NB4 (cell line): Measurements from ENCODE around the gene INSR.

ENCODE experiments used
- DNase-seq: peaks from one replicate; pipeline ENCODE4 v3.0.0; 2010; ENCODE audit warnings: low read depth
- H3K4me3 ChIP-seq: one replicate; pipeline ENCODE4 v1.5.1; 2011; ENCODE audit warnings: mild to moderate bottlenecking, low read depth, low read length, moderate library complexity
- MYC ChIP-seq: IDR thresholded peaks from 2 replicates; pipeline ENCODE4 v1.6.1; 2011; ENCODE audit warnings: low read depth, low read length
- POLR2A ChIP-seq: IDR thresholded peaks from 2 replicates; pipeline ENCODE4 v1.6.1; 2011; ENCODE audit warnings: mild to moderate bottlenecking; ENCODE audit not compliant: insufficient read length; ENCODE audit errors: extremely low read depth
- TF ChIP-seq, protein P1 (sequence below): IDR thresholded peaks from one replicate; pipeline ENCODE4 v1.5.1; 2012; ENCODE audit warnings: low read depth, low read length
- TF ChIP-seq, protein P2 (sequence below): IDR thresholded peaks from 2 replicates; pipeline ENCODE4 v1.6.1; 2011; ENCODE audit warnings: low read depth, low read length

INSR gene

DNA sequence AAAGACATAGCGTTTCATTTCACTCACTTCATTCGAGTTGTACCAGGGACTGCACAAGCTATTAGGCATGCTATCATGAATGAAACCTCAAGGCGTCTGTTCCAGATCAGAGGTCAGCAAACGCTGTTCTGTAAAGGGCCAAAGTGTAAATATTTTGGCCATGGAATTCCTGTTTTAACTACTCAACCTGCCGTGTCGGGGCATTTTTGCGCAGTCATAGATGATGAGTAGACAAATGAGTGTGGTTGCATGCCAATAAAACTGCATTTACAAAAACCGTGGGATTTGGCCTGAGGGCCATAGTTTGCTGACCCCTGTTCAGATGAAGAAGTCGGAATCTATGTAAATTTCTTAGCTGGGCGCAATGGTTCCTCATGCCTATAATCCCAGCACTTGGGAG lies 6.5 kb downstream of the INSR start:
- H3K4me3 ChIP-seq = no peak overlapping the region
- TF ChIP-seq, protein P1, sequence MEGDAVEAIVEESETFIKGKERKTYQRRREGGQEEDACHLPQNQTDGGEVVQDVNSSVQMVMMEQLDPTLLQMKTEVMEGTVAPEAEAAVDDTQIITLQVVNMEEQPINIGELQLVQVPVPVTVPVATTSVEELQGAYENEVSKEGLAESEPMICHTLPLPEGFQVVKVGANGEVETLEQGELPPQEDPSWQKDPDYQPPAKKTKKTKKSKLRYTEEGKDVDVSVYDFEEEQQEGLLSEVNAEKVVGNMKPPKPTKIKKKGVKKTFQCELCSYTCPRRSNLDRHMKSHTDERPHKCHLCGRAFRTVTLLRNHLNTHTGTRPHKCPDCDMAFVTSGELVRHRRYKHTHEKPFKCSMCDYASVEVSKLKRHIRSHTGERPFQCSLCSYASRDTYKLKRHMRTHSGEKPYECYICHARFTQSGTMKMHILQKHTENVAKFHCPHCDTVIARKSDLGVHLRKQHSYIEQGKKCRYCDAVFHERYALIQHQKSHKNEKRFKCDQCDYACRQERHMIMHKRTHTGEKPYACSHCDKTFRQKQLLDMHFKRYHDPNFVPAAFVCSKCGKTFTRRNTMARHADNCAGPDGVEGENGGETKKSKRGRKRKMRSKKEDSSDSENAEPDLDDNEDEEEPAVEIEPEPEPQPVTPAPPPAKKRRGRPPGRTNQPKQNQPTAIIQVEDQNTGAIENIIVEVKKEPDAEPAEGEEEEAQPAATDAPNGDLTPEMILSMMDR = no peak
- TF ChIP-seq, protein P2, sequence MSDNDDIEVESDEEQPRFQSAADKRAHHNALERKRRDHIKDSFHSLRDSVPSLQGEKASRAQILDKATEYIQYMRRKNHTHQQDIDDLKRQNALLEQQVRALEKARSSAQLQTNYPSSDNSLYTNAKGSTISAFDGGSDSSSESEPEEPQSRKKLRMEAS = no peak
- TF ChIP-seq POLR2A = no peak
- no peak for TF ChIP-seq MYC
- DNase-seq = no peak

DNA sequence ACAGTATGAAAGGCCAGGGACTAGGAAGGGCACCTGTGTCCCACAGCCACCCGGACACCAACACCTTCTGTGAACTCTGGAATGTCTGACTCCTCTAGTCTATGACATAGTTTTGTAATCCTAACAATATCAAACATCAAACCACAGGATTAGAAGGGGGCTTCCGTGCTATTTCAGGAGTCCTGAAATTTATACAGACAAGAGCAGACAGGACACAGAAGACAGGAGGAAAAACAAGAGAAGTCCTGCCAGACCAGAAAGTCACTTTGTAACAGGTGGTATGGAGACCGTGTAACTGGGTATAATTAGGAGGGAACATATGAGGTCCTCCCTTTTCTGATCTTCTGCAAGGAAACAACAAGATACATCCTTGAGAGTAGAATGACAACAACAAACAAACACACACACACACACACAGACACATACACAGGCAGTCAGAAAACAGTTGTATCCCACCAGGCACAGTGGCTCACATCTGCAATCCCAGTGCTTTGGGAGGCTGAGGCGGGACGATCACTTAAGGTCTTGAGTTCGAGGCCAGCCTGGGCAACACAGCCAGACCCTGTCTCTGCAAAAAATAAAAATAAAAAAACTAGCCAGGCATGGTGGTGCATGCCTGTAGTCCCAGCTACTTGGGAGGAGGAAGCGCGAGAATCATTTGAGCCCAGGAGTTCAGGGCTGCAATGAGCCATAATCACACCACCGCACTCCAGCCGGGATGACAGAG lies 13.1 kb downstream of the INSR start:
- no peak for DNase-seq
- H3K4me3 ChIP-seq = no peak overlapping the region
- TF ChIP-seq, protein P2 = no peak
- TF ChIP-seq, protein P1 = no peak
- no peak for TF ChIP-seq MYC
- TF ChIP-seq POLR2A = no peak

DNA sequence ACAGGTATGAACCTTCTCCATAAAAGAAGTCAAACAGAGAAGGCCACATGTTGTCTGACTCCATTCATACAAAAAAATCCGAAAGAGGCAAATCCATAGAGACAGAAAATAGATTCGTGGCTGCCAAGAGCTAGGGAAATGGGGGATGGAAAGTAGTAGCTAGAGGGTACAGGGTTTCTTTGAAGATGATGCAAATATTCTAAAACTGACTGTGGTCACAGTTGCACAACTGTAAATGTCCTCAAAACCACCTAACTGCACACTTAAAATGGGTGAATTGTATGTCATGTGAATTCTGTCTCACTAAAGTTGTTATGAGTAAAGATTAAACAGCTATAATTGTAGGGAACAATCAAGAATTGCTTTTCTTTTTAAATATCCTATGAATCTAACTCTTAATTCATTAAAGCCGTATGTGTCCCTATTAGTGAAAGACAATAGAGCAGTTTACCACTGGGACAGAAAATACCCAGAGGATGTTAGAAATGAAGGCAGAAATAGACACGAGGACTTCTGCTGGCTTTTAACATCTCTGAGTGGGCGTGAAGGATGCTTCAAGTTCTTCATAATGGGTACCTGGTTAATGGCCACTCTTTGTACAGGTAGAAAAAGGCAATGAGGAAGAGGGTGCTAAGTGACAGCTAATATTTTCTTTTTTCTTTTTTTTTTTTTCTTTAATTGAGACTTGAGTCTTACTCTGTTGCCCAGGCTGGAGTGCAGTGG lies 21.2 kb downstream of the INSR start:
- H3K4me3 ChIP-seq = peak overlapping the region; percentile 16
- DNase-seq = peak; percentile 95
- TF ChIP-seq, protein P1 = no peak
- TF ChIP-seq, protein P2 = peak; percentile 24
- no peak for TF ChIP-seq POLR2A
- TF ChIP-seq MYC = peak; percentile 57

DNA sequence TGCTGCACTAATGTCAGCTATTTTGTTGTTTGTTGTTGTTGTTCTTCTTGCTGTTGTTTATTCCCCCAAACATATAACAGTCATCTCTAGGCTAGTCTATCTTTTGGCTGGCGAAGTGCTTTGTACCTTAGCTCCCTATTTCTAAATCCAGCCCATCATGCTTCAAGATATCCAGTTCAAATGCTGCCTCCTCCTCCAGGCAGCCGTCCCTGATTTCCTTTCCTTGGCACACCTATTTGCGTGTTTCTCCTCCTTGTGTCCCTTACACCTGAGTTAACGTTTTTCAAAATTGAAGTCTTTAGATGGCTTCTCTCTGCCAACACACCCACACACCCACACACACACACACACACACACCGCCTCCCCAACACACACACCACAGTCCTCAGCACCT lies 25.5 kb downstream of the INSR start:
- TF ChIP-seq POLR2A (no peak), MYC (no peak)
- TF ChIP-seq, protein P2 = no peak
- TF ChIP-seq, protein P1 = no peak
- no peak for DNase-seq

GRCh38 chr19:7267792-7268704 lies 26.2 kb downstream of the INSR start:
- H3K4me3 ChIP-seq = no peak overlapping the region
- TF ChIP-seq, protein P2 = no peak
- no peak for TF ChIP-seq MYC
- TF ChIP-seq, protein P1 = no peak
- TF ChIP-seq POLR2A = no peak
- DNase-seq = peak; percentile 93

More for the DNA sequence above, 25.5 kb downstream of the INSR start:
- no peak overlapping the region for H3K4me3 ChIP-seq
